Measurements from ENCODE around the gene STARD9.

The STARD9 gene

GRCh38 chr15:42608752-42609488 lies 33.5 kb downstream of the STARD9 start:
- no peak overlapping the region for H3K4me3 ChIP-seq (ENCODE audit: low read depth, low read length)
- TF ChIP-seq CTCF (IDR thresholded peaks at IDR 0.05) = no peak
- no peak overlapping the region for H3K9ac ChIP-seq
- H3K36me3 ChIP-seq (ENCODE audit: control insufficient read depth, insufficient read depth, low read length) = no peaks in the 10 kb centered on the region
- H3K27ac ChIP-seq = no peak overlapping the region
- H3K4me1 ChIP-seq = no peaks in the 10 kb centered on the region
- no peaks in the 10 kb centered on the region for H3K9me3 ChIP-seq (ENCODE audit: control insufficient read depth, low read length)
- no peak overlapping the region for H3K4me2 ChIP-seq (ENCODE audit: low read length)
- no peaks in the 10 kb centered on the region for H3K79me2 ChIP-seq
- H2AFZ ChIP-seq = no peak overlapping the region
- H3K27me3 ChIP-seq (ENCODE audit: control insufficient read depth, insufficient read depth, low read length) = no peaks in the 10 kb centered on the region

- Histone ChIP-seq H3K4me1 (no peaks in the 10 kb centered on the region), H3K9ac (no peak overlapping the region), H3K9me3 (ENCODE audit: control insufficient read depth, low read length) (no peaks in the 10 kb centered on the region), H3K79me2 (no peaks in the 10 kb centered on the region), H3K4me3 (ENCODE audit: low read depth, low read length) (no peak overlapping the region), H3K36me3 (ENCODE audit: control insufficient read depth, insufficient read depth, low read length) (no peaks in the 10 kb centered on the region), H3K27me3 (ENCODE audit: control insufficient read depth, insufficient read depth, low read length) (no peaks in the 10 kb centered on the region), H3K27ac (no peak overlapping the region), H2AFZ (no peak overlapping the region), H3K4me2 (ENCODE audit: low read length) (no peak overlapping the region)
- TF ChIP-seq CTCF (IDR thresholded peaks at IDR 0.05) = no peak
Measured at GRCh38 chr15:42611532-42611931, 36.1 kb downstream of the STARD9 start.

GRCh38 chr15:42612367-42612912 lies 37.0 kb downstream of the STARD9 start:
- no peaks in the 10 kb centered on the region for H3K4me1 ChIP-seq
- no peak overlapping the region for H3K4me3 ChIP-seq (ENCODE audit: low read depth, low read length)
- H3K4me2 ChIP-seq (ENCODE audit: low read length) = no peak overlapping the region
- no peak overlapping the region for H2AFZ ChIP-seq
- TF ChIP-seq CTCF (IDR thresholded peaks at IDR 0.05) = no peak
- H3K36me3 ChIP-seq (ENCODE audit: control insufficient read depth, insufficient read depth, low read length) = no peaks in the 10 kb centered on the region
- no peaks in the 10 kb centered on the region for H3K9me3 ChIP-seq (ENCODE audit: control insufficient read depth, low read length)
- no peaks in the 10 kb centered on the region for H3K79me2 ChIP-seq
- H3K27me3 ChIP-seq (ENCODE audit: control insufficient read depth, insufficient read depth, low read length) = no peaks in the 10 kb centered on the region
- H3K27ac ChIP-seq = no peak overlapping the region
- H3K9ac ChIP-seq = no peak overlapping the region

- TF ChIP-seq CTCF (IDR thresholded peaks at IDR 0.05) = no peak
- Histone ChIP-seq H3K27me3 (ENCODE audit: control insufficient read depth, insufficient read depth, low read length) (no peaks in the 10 kb centered on the region), H3K36me3 (ENCODE audit: control insufficient read depth, insufficient read depth, low read length) (no peaks in the 10 kb centered on the region), H3K9me3 (ENCODE audit: control insufficient read depth, low read length) (no peaks in the 10 kb centered on the region), H3K27ac (no peak overlapping the region), H2AFZ (no peak overlapping the region), H3K79me2 (no peaks in the 10 kb centered on the region), H3K4me2 (ENCODE audit: low read length) (no peak overlapping the region), H3K4me1 (no peaks in the 10 kb centered on the region), H3K4me3 (ENCODE audit: low read depth, low read length) (no peak overlapping the region), H3K9ac (no peak overlapping the region)
Measured at GRCh38 chr15:42616107-42616506, 40.7 kb downstream of the STARD9 start.
